Measurements from ENCODE around the gene PORCN. TPM values are rescaled to one million over a fixed set of nuclear protein-coding genes. Genes with fewer than 3 reads are reported as not detected.

The PORCN gene
- total RNA-seq, 1 experiment from 2014 or later = 12.6 TPM

DNA sequence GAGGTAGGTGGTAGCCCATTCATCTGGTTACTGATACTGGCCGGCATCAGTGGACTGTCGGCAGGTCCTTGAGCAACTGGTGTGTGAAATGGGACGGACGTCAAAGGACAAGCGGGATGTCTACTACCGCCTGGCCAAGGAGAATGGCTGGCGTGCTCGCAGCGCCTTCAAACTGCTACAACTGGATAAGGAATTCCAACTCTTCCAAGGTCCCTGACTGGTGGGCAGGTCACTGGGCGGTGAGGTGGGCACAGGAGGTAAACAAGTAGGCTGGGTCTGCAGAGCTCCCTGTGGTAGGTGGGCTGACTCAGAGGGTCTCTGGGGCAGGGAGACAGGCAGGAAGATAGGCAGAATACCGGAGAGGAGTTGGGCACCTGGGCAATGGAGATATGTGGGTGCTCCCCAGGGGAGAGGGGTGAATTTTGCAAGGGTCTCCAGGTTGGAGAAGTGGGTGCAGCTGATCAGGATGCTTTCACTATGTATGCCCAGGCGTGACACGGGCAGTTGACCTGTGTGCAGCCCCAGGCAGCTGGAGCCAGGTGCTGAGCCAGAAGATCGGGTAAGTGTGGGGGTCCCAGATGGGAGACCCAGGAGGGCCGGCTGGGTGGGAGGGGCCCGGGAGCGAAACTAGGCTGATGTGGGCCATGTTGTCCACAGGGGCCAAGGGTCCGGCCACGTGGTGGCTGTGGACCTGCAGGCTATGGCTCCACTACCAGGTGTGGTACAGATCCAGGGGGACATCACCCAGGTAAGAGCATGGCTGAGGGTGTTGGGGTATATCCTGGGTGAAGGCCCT, 30.6 kb upstream of the PORCN start:
- Histone ChIP-seq H3K79me2 (ENCODE audit: insufficient read depth, low read length) (peaks cover 3% of the 10 kb centered on the region; the same call in 1 of the 2 replicates), H3K4ac (ENCODE audit: low read depth, low read length) (no peak overlapping the region), H3K27ac (ENCODE audit: insufficient read length, low read depth, low read length) (no peak overlapping the region), H3K79me1 (ENCODE audit: insufficient read depth, low read depth, low read length, poor library complexity, severe bottlenecking) (no peaks in the 10 kb centered on the region), H2BK20ac (ENCODE audit: low read depth, low read length, poor library complexity, severe bottlenecking) (no peak overlapping the region), H3K9me3 (ENCODE audit: control insufficient read depth, low read depth, low read length) (peaks cover 35% of the 10 kb centered on the region), H2AK5ac (ENCODE audit: insufficient read length, low read length) (no peak overlapping the region), H3K4me2 (ENCODE audit: insufficient read depth, insufficient read length, low read length) (no peak overlapping the region), H3K56ac (ENCODE audit: insufficient read length, low read depth, low read length) (no peak overlapping the region), H3K4me1 (ENCODE audit: insufficient read depth, low read length) (no peaks in the 10 kb centered on the region; the same call in 1 of the 2 replicates), H3K18ac (ENCODE audit: insufficient read length, low read depth, low read length) (no peak overlapping the region), H3K23me2 (ENCODE audit: insufficient read length, low read depth, low read length, poor library complexity, severe bottlenecking) (no peaks in the 10 kb centered on the region), H4K20me1 (ENCODE audit: control insufficient read depth, insufficient read depth, insufficient read length) (no peaks in the 10 kb centered on the region), H4K8ac (replicated peaks; ENCODE audit: insufficient read length, low read depth, low read length) (no peak overlapping the region), H2BK120ac (ENCODE audit: low read depth, low read length, poor library complexity, severe bottlenecking) (no peak overlapping the region), H4K91ac (ENCODE audit: insufficient read length, low read depth, low read length) (no peak overlapping the region), H3K23ac (ENCODE audit: insufficient read length, low read depth, low read length) (no peak overlapping the region), H3K14ac (ENCODE audit: insufficient read depth, low read length) (no peak overlapping the region), H4K5ac (ENCODE audit: insufficient read length, low read depth, low read length) (no peak overlapping the region), H3K27me3 (ENCODE audit: insufficient read depth, low read length) (no peaks in the 10 kb centered on the region), H3T11ph (ENCODE audit: low read length) (no peak overlapping the region), H2BK5ac (ENCODE audit: insufficient read length, low read length) (no peak overlapping the region), H3K9ac (ENCODE audit: extremely low read depth, insufficient read length, low read length) (no peak overlapping the region), H2BK12ac (ENCODE audit: insufficient read length, low read depth, low read length) (no peak overlapping the region), H2AFZ (ENCODE audit: low read length) (no peak overlapping the region), H2BK15ac (ENCODE audit: low read depth, low read length) (no peak overlapping the region)
- Mint-ChIP-seq H3K4me3 (peak overlapping the region in 1 of 2 experiments; percentile 7; a peak in 1 of 5 replicates), H3K27ac (no peak overlapping the region), H3K36me3 (ENCODE audit: insufficient read depth in 1 of 3, low read depth in 3 of 3) (peaks cover 32 to 62% (median 47%) of the 10 kb centered on the region in 3 experiments), H3K9me3 (peaks cover 73 to 83% of the 10 kb centered on the region in 2 experiments), H3K27me3 (ENCODE audit: low read depth) (peaks cover 1% of the 10 kb centered on the region), H3K4me1 (peaks cover 16 to 18% of the 10 kb centered on the region in 2 experiments)
- WGBS (ENCODE audit: extremely low coverage, insufficient read length, low lambda C conversion rate) = no CpG with 5 or more reads among the region's 19 CpGs
- TF ChIP-seq, protein P1, sequence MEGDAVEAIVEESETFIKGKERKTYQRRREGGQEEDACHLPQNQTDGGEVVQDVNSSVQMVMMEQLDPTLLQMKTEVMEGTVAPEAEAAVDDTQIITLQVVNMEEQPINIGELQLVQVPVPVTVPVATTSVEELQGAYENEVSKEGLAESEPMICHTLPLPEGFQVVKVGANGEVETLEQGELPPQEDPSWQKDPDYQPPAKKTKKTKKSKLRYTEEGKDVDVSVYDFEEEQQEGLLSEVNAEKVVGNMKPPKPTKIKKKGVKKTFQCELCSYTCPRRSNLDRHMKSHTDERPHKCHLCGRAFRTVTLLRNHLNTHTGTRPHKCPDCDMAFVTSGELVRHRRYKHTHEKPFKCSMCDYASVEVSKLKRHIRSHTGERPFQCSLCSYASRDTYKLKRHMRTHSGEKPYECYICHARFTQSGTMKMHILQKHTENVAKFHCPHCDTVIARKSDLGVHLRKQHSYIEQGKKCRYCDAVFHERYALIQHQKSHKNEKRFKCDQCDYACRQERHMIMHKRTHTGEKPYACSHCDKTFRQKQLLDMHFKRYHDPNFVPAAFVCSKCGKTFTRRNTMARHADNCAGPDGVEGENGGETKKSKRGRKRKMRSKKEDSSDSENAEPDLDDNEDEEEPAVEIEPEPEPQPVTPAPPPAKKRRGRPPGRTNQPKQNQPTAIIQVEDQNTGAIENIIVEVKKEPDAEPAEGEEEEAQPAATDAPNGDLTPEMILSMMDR (conservative IDR thresholded peaks at IDR 0.05) = no peak
- no peak for DNase-seq

All from H9 (cell line).